Measurements from ENCODE around the gene ARHGAP45.

The ARHGAP45 gene

GRCh38 chr19:1073063-1073955, 6.3 kb downstream of the ARHGAP45 start:
- no peak for DNase-seq

GRCh38 chr19:1073956-1074517, 7.1 kb downstream of the ARHGAP45 start:
- no peak for DNase-seq

GRCh38 chr19:1074544-1075283, 7.7 kb downstream of the ARHGAP45 start:
- peak; percentile 73 for DNase-seq

- no peak for DNase-seq
These were observed 9.0 kb downstream of the ARHGAP45 start for GRCh38 chr19:1076046-1076386.

- DNase-seq = peak; percentile 35
These were observed 10.0 kb downstream of the ARHGAP45 start for GRCh38 chr19:1076951-1077350.

GRCh38 chr19:1079566-1080111, 12.7 kb downstream of the ARHGAP45 start:
- no peak for DNase-seq

GRCh38 chr19:1080360-1081161, 13.6 kb downstream of the ARHGAP45 start:
- DNase-seq = no peak

- DNase-seq = no peak
These were observed 14.6 kb downstream of the ARHGAP45 start for GRCh38 chr19:1081301-1082164.

GRCh38 chr19:1082165-1082927, 15.4 kb downstream of the ARHGAP45 start:
- DNase-seq = peak; percentile 70

- DNase-seq = no peak
These were observed 16.2 kb downstream of the ARHGAP45 start for GRCh38 chr19:1082928-1083816.

- peak; percentile 14 for DNase-seq
These were observed 17.3 kb downstream of the ARHGAP45 start for GRCh38 chr19:1084024-1084868.

- no peak for DNase-seq
These were observed 18.2 kb downstream of the ARHGAP45 start for GRCh38 chr19:1085053-1085658.

GRCh38 chr19:1085676-1086442, 18.9 kb downstream of the ARHGAP45 start:
- no peak for DNase-seq

- no peak for DNase-seq
These were observed 19.6 kb downstream of the ARHGAP45 start for GRCh38 chr19:1086613-1087012.

GRCh38 chr19:1087813-1088415, 20.9 kb downstream of the ARHGAP45 start:
- DNase-seq = no peak

- DNase-seq = no peak
These were observed 21.5 kb downstream of the ARHGAP45 start for GRCh38 chr19:1088416-1089010.
